ENCODE measurements around the gene CETP. TPM values are rescaled to one million over a fixed set of nuclear protein-coding genes. Genes with fewer than 3 reads are reported as not detected.

CETP gene
- polyA plus RNA-seq, 1 donor (not counting 4 experiments of a cell fraction or from before 2014, with no cell fraction given) = not detected

DNA sequence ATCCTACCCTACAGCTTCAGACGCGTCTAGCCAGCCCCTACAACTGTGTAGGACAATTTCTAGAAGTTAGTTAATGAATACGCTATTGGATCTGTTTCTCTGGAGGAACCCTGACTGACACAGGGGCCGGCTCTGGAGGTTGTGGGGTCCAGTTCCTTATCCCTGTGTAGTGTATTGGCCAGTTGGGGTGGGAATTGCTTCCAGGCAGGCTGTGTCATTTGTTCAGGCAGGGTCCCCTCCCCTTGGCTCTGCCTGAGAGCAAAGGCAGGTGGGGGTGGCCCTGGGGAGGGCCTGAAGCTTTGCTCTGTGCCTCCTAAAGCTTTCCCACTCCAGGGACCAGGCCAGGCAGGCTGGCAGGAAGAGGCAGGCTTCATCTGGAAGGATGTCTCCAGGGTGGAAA is 11.7 kb upstream of the CETP start:
- H3K79me2 ChIP-seq (ENCODE audit: control insufficient read depth, insufficient read depth, low read length) = no peaks in the 10 kb centered on the region
- no peaks in the 10 kb centered on the region for H3K9me3 ChIP-seq (ENCODE audit: control insufficient read depth, low read depth, low read length)
- no peak overlapping the region for H2AFZ ChIP-seq (ENCODE audit: control insufficient read depth, low read length)
- DNase-seq (ENCODE audit: low read depth, low spot score) = no peak
- no peak overlapping the region for H3K4me2 ChIP-seq (ENCODE audit: control insufficient read depth, extremely low read depth, insufficient read depth, low read depth, low read length)
- no peaks in the 10 kb centered on the region for H3K4me1 ChIP-seq (ENCODE audit: control insufficient read depth, extremely low read depth, insufficient read depth, low read length)
- FAIRE-seq = no peak
- TF ChIP-seq EZH2 (IDR thresholded peaks at IDR 0.05; ENCODE audit: low read length) = no peak
- TF ChIP-seq, protein P1, sequence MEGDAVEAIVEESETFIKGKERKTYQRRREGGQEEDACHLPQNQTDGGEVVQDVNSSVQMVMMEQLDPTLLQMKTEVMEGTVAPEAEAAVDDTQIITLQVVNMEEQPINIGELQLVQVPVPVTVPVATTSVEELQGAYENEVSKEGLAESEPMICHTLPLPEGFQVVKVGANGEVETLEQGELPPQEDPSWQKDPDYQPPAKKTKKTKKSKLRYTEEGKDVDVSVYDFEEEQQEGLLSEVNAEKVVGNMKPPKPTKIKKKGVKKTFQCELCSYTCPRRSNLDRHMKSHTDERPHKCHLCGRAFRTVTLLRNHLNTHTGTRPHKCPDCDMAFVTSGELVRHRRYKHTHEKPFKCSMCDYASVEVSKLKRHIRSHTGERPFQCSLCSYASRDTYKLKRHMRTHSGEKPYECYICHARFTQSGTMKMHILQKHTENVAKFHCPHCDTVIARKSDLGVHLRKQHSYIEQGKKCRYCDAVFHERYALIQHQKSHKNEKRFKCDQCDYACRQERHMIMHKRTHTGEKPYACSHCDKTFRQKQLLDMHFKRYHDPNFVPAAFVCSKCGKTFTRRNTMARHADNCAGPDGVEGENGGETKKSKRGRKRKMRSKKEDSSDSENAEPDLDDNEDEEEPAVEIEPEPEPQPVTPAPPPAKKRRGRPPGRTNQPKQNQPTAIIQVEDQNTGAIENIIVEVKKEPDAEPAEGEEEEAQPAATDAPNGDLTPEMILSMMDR (optimal IDR thresholded peaks at IDR 0.05 in 1 of 3, IDR thresholded peaks at IDR 0.05 in 1 of 3, conservative IDR thresholded peaks at IDR 0.05 in 1 of 3; ENCODE audit: extremely low read depth in 1 of 3, insufficient read depth in 2 of 3, low read length in 3 of 3) = no peak
- dilution Hi-C loops (cut with MboI; ENCODE audit: extremely low pct_ligation_motif_present, low sequenced_read_pairs) = no loop called here
- H3K9ac ChIP-seq (ENCODE audit: control insufficient read depth, extremely low read depth, insufficient read depth, low read length) = no peak overlapping the region
- H3K36me3 ChIP-seq (ENCODE audit: control insufficient read depth in 2 of 2, extremely low read depth in 1 of 2, insufficient read depth in 2 of 2, low read length in 2 of 2) = peaks cover 2 to 5% of the 10 kb centered on the region in 2 experiments
- H3K27me3 ChIP-seq (ENCODE audit: control insufficient read depth, extremely low read depth, insufficient read depth, low read length) = no peaks in the 10 kb centered on the region
- no peaks in the 10 kb centered on the region for H4K20me1 ChIP-seq (ENCODE audit: control insufficient read depth, extremely low read depth, insufficient read depth, low read length)
- no peaks in the 10 kb centered on the region for H3K9me1 ChIP-seq (ENCODE audit: control insufficient read depth, extremely low read depth, insufficient read depth, low read length)
- H3K27ac ChIP-seq (ENCODE audit: control insufficient read depth, insufficient read depth, low read length) = no peak overlapping the region
- H3K4me3 ChIP-seq (ENCODE audit: control insufficient read depth in 2 of 3, extremely low read depth in 1 of 3, insufficient read depth in 2 of 3, low read depth in 1 of 3, low read length in 3 of 3) = no peak overlapping the region

DNA sequence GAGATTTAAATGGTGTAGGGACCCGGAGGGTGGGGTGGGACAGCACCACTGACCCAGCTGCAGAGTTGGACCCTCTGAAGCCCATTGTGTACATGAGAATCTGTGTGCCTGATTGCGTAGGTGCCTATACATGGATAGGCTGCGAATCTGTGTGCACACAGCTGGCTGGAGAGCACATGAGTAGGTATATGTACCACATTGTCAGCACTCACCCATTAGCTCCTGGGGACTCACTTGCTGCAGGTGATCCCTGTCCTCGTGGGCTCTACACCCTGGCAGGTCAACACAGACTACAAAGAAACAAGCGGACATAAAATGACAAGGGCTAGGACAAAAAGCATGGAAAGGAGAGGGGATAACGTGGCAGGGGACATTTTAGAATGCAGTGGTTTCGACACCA is 11.3 kb upstream of the CETP start:
- DNase-seq (ENCODE audit: low read depth, low spot score) (no peak), FAIRE-seq (no peak)
- no peak for TF ChIP-seq EZH2 (IDR thresholded peaks at IDR 0.05; ENCODE audit: low read length)
- TF ChIP-seq, protein P1 (optimal IDR thresholded peaks at IDR 0.05 in 1 of 3, IDR thresholded peaks at IDR 0.05 in 1 of 3, conservative IDR thresholded peaks at IDR 0.05 in 1 of 3; ENCODE audit: extremely low read depth in 1 of 3, insufficient read depth in 2 of 3, low read length in 3 of 3) = no peak
- no peaks in the 10 kb centered on the region for H3K9me1 ChIP-seq (ENCODE audit: control insufficient read depth, extremely low read depth, insufficient read depth, low read length)
- dilution Hi-C loops (cut with MboI; ENCODE audit: extremely low pct_ligation_motif_present, low sequenced_read_pairs) = no loop called here
- H3K27me3 ChIP-seq (ENCODE audit: control insufficient read depth, extremely low read depth, insufficient read depth, low read length) = no peaks in the 10 kb centered on the region
- no peaks in the 10 kb centered on the region for H4K20me1 ChIP-seq (ENCODE audit: control insufficient read depth, extremely low read depth, insufficient read depth, low read length)
- no peak overlapping the region for H3K27ac ChIP-seq (ENCODE audit: control insufficient read depth, insufficient read depth, low read length)
- H3K36me3 ChIP-seq (ENCODE audit: control insufficient read depth in 2 of 2, extremely low read depth in 1 of 2, insufficient read depth in 2 of 2, low read length in 2 of 2) = peaks cover 0 to 1% of the 10 kb centered on the region in 2 experiments
- no peak overlapping the region for H3K9ac ChIP-seq (ENCODE audit: control insufficient read depth, extremely low read depth, insufficient read depth, low read length)
- H3K79me2 ChIP-seq (ENCODE audit: control insufficient read depth, insufficient read depth, low read length) = no peaks in the 10 kb centered on the region
- H3K9me3 ChIP-seq (ENCODE audit: control insufficient read depth, low read depth, low read length) = no peaks in the 10 kb centered on the region
- H3K4me1 ChIP-seq (ENCODE audit: control insufficient read depth, extremely low read depth, insufficient read depth, low read length) = no peaks in the 10 kb centered on the region
- no peak overlapping the region for H2AFZ ChIP-seq (ENCODE audit: control insufficient read depth, low read length)
- H3K4me2 ChIP-seq (ENCODE audit: control insufficient read depth, extremely low read depth, insufficient read depth, low read depth, low read length) = no peak overlapping the region
- H3K4me3 ChIP-seq (ENCODE audit: control insufficient read depth in 2 of 3, extremely low read depth in 1 of 3, insufficient read depth in 2 of 3, low read depth in 1 of 3, low read length in 3 of 3) = no peak overlapping the region
